Brain microvascular endothelial cell (primary cell): ENCODE measurements around the gene NPDC1.

Experiments used
- DNase-seq: peaks from one replicate; pipeline ENCODE4 v3.0.0-alpha.2; 2020
- H3K27ac ChIP-seq: fragments of 250-450 bp; sonication (Bioruptor Pico); 2 replicates; pipeline ENCODE4 v1.5.1; 2020; ENCODE audit warnings: mild to moderate bottlenecking, moderate library complexity
- H3K27me3 ChIP-seq: fragments of 250-450 bp; sonication (Bioruptor Pico); replicated peaks from 2 replicates; pipeline ENCODE4 v1.5.1; 2020; ENCODE audit warnings: mild to moderate bottlenecking
- H3K36me3 ChIP-seq: fragments of 250-450 bp; sonication (Bioruptor Pico); replicated peaks from 2 replicates; pipeline ENCODE4 v1.5.1; 2020; ENCODE audit warnings: mild to moderate bottlenecking
- H3K4me3 ChIP-seq: 2 replicates; pipeline ENCODE4 v1.5.1; 2011; ENCODE audit warnings: low read depth, mild to moderate bottlenecking, control low read depth, low read length, moderate library complexity
- in situ Hi-C: cut with HindIII; loops from 2 replicates; pipeline ENCODE4 v1.10.0; 2017; ENCODE audit warnings: low sequenced_read_pairs, low pct_ligation_motif_present
- TF ChIP-seq, protein P1 (sequence below): IDR thresholded peaks from 2 replicates; pipeline ENCODE4 v1.5.1; 2011; ENCODE audit warnings: low read depth, mild to moderate bottlenecking, moderate library complexity, low read length, control low read depth, inconsistent platforms; ENCODE audit errors: missing control alignments

NPDC1 gene

DNA sequence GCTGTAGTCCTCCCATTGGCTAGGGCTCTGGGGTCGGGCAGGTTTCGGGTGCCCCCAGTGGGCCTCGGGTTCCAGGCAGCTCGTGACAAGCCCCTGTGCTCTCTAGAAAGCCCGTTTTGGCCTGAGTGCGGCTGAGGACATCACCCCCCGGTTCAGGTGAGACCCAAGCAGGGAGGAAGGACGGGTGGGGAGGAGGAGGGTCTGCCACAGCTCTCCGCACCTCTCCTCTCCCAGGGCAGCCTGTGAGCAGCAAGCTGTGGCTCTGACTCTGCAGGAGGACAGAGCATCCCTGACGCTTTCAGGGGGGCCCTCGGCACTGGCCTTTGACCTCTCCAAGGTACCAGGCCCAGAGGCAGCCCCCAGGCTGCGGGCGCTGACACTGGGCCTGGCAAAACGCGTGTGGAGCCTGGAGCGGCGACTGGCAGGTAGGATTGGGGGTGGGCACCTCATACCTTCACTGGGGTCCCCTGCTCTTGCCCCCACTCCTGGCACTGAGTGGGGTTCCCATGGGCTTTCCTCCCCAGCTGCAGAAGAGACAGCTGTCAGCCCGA lies 53.1 kb downstream of the NPDC1 start:
- H3K27me3 ChIP-seq, result no peaks in the 10 kb centered on the region
- TF ChIP-seq, protein P1, sequence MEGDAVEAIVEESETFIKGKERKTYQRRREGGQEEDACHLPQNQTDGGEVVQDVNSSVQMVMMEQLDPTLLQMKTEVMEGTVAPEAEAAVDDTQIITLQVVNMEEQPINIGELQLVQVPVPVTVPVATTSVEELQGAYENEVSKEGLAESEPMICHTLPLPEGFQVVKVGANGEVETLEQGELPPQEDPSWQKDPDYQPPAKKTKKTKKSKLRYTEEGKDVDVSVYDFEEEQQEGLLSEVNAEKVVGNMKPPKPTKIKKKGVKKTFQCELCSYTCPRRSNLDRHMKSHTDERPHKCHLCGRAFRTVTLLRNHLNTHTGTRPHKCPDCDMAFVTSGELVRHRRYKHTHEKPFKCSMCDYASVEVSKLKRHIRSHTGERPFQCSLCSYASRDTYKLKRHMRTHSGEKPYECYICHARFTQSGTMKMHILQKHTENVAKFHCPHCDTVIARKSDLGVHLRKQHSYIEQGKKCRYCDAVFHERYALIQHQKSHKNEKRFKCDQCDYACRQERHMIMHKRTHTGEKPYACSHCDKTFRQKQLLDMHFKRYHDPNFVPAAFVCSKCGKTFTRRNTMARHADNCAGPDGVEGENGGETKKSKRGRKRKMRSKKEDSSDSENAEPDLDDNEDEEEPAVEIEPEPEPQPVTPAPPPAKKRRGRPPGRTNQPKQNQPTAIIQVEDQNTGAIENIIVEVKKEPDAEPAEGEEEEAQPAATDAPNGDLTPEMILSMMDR, result no peak
- in situ Hi-C loops, result no loop called here
- DNase-seq, result no peak
- H3K36me3 ChIP-seq, result no peaks in the 10 kb centered on the region
- no peak overlapping the region for H3K27ac ChIP-seq
- peak overlapping the region; percentile 65 for H3K4me3 ChIP-seq

DNA sequence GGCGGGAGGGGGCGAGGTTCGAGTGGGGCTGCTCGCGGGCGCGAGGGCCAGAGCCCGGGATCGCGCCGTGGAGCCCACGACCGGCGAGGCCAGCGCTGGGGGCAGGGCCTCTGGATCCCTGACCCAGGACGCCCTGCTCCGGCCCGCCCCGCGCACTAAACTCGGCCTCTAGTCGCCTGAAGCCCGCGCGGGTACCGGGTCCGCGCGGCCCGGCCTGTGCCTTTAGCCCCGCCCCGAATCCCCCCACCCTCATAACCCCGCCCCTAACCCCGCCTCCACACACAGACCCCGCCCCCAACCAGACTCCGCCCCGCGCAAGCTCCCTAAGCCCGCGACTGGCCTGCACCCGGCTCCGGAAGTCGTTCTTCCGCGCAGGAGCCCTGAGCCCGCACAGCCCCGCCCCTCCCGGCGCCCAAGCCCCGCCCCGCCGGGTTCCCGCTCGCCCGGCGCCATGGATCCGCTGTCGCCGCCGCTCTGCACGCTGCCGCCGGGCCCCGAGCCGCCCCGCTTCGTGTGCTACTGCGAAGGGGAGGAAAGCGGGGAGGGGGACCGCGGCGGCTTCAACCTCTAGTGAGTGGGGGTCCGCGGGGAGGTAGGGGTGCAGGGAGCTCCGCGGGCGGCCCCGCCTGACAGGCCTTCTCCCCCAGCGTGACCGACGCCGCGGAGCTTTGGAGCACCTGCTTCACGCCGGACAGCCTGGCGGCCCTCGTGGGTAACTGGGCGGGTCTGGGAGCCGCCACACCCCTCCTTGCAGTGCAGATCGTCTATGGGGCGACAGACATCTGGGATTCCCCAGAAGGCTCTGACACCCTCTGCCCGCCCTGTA lies 53.8 kb downstream of the NPDC1 start, which contains the start of gene PAXX:
PAXX (plus strand) TSS at position 430 of the 826 bp plus-strand sequence; CDS start at position 452, 22 bp downstream.
- Histone ChIP-seq H3K27me3 (no peaks in the 10 kb centered on the region), H3K36me3 (no peaks in the 10 kb centered on the region), H3K4me3 (peak within 1 kb of the TSS; percentile 65), H3K27ac (peak within 1 kb of the TSS; percentile 53)
- TF ChIP-seq, protein P1, result no peak
- DNase-seq, result peak; percentile 72
- in situ Hi-C loops, result no loop called here

DNA sequence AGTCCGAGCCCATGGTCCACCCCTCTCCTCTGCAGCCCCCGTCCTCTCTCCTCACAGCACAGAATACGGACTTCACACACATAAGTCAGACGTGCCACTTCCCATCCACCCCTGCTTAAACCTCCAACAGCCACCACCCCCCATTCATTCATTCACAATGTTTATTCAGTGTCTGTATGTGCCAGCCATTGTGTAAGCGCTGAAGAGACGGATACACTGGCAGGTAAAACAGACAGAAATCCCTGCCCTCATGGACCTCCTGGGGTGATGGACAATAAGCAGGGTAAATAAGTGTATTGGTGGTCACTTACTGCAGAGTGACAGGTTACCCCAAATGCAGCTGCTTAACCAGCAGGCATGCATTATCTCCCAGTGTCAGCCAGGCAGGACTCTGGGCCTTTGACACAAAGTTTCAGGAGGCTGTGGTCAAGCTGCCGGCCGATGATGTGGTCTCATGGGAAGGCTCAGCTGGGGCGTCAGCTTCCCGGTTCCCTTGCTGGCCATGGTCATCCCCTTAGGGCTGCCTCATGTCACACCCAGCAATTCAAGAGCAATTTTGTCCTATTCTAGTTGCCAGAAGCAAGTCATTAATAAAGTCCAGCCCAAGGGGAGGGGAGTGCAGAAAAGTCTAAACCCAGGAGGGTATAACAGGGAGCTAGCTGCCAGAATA lies 55.6 kb downstream of the NPDC1 start:
- peaks cover 11% of the 10 kb centered on the region for H3K27me3 ChIP-seq
- in situ Hi-C loops, result no loop called here
- H3K36me3 ChIP-seq, result no peaks in the 10 kb centered on the region
- no peak overlapping the region for H3K4me3 ChIP-seq
- H3K27ac ChIP-seq, result no peak overlapping the region
- TF ChIP-seq, protein P1, result no peak
- DNase-seq, result no peak
